ENCODE results near the gene PDE4B. TPM values are rescaled to one million over a fixed set of nuclear protein-coding genes. Genes with fewer than 3 reads are reported as not detected.

The PDE4B gene
- total RNA-seq, 1 experiment from 2014 or later = 1.4 TPM

DNA sequence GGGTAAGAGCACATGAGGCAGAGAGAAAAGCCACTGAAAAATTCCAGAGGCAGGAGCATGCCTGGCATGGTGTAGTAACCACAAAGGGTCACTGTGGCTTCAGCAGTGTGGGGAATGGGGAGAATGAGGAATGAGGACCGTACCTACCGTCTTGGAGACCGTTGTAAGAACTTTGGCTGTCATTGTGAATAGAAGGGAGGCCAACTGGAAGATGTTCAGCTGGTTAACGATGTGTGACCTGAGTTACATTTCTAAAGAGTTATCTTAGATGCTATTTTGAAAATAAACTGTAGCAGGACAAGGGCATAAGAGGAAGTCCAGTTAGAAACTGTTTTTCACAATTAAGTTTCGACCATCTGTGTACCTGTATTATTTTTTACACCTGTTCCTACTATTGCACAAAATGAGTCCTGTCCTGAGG is 375.8 kb downstream of the PDE4B start:
- Histone ChIP-seq H3K4me1 (ENCODE audit: insufficient read depth, low read length) (no peaks in the 10 kb centered on the region), H3K27ac (ENCODE audit: low read length) (no peak overlapping the region), H3K9me3 (ENCODE audit: low read length) (no peaks in the 10 kb centered on the region), H3K27me3 (ENCODE audit: low read length) (peaks cover 75% of the 10 kb centered on the region), H3K79me2 (ENCODE audit: low read length) (no peaks in the 10 kb centered on the region), H3K36me3 (ENCODE audit: low read depth, low read length) (no peaks in the 10 kb centered on the region), H3K4me3 (ENCODE audit: low read length) (no peak overlapping the region), H3F3A (ENCODE audit: low read length, unreplicated experiment) (no peaks in the 10 kb centered on the region), H3K9me2 (replicated peaks; ENCODE audit: low read length) (no peaks in the 10 kb centered on the region), H3K9ac (ENCODE audit: low read length) (no peak overlapping the region), H2AFZ (ENCODE audit: low read length) (no peak overlapping the region), H3K4me2 (ENCODE audit: low read length) (no peak overlapping the region), H4K20me1 (ENCODE audit: low read length) (no peaks in the 10 kb centered on the region)
- intact Hi-C loops (cut with micrococcal nuclease) = no loop called here
- CTCF ChIA-PET = no interaction called here
- no TSS peak for BruUV-seq (replicated peaks)
- no peak for TF ChIP-seq EZH2 (IDR thresholded peaks at IDR 0.05; ENCODE audit: low read length, unreplicated experiment)
- no peak for TF ChIP-seq EZH2phosphoT487 (IDR thresholded peaks at IDR 0.05; ENCODE audit: borderline replicate concordance, low read length)
- TF ChIP-seq, protein P1, sequence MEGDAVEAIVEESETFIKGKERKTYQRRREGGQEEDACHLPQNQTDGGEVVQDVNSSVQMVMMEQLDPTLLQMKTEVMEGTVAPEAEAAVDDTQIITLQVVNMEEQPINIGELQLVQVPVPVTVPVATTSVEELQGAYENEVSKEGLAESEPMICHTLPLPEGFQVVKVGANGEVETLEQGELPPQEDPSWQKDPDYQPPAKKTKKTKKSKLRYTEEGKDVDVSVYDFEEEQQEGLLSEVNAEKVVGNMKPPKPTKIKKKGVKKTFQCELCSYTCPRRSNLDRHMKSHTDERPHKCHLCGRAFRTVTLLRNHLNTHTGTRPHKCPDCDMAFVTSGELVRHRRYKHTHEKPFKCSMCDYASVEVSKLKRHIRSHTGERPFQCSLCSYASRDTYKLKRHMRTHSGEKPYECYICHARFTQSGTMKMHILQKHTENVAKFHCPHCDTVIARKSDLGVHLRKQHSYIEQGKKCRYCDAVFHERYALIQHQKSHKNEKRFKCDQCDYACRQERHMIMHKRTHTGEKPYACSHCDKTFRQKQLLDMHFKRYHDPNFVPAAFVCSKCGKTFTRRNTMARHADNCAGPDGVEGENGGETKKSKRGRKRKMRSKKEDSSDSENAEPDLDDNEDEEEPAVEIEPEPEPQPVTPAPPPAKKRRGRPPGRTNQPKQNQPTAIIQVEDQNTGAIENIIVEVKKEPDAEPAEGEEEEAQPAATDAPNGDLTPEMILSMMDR (conservative IDR thresholded peaks at IDR 0.05; ENCODE audit: low read depth, low read length) = no peak
- ATAC-seq (no peak), DNase-seq (no peak)
- POLR2A ChIA-PET (ENCODE audit: unreplicated experiment) = no interaction called here

DNA sequence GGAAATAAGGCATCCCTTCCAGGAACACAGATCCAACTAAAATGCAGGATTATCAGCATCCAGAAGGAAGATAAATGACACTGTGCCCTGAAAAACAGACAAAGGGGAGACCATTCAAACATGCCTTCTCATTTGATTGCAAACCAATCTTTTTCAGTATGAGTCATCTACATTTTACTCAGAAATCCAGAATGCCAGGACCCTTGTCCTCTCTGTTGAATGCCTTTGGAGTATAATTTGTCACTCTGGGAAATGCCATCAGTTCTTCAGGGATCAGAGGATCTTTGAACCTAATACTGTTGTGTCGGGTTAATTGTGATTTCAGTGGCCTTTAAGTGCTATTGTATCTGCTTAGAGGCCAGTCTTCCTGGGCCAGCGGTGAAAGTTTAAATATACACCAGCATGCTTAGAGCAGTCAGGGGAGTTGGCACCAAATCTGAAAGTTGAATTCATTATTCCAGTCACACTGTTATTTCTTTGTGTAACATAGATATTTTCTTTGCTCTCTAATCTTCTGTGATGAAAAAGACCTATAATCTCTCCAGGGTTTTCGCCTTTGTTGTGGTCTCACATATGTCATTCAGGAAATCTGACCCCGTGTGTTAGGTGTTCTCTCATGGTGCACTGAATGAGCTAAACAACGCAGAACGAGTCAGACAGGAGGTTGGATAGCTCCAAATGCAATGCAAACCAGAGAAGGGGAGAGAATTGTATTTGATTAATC is 376.4 kb downstream of the PDE4B start:
- Histone ChIP-seq H2AFZ (ENCODE audit: low read length) (no peak overlapping the region), H3F3A (ENCODE audit: low read length, unreplicated experiment) (no peaks in the 10 kb centered on the region), H3K36me3 (ENCODE audit: low read depth, low read length) (no peaks in the 10 kb centered on the region), H3K4me3 (ENCODE audit: low read length) (no peak overlapping the region), H3K9me3 (ENCODE audit: low read length) (no peaks in the 10 kb centered on the region), H3K79me2 (ENCODE audit: low read length) (no peaks in the 10 kb centered on the region), H3K4me2 (ENCODE audit: low read length) (no peak overlapping the region), H4K20me1 (ENCODE audit: low read length) (no peaks in the 10 kb centered on the region), H3K4me1 (ENCODE audit: insufficient read depth, low read length) (no peaks in the 10 kb centered on the region), H3K27ac (ENCODE audit: low read length) (no peak overlapping the region), H3K27me3 (ENCODE audit: low read length) (peaks cover 75% of the 10 kb centered on the region), H3K9ac (ENCODE audit: low read length) (no peak overlapping the region), H3K9me2 (replicated peaks; ENCODE audit: low read length) (no peaks in the 10 kb centered on the region)
- CTCF ChIA-PET = no interaction called here
- TF ChIP-seq EZH2 (IDR thresholded peaks at IDR 0.05; ENCODE audit: low read length, unreplicated experiment) (no peak), EZH2phosphoT487 (IDR thresholded peaks at IDR 0.05; ENCODE audit: borderline replicate concordance, low read length) (no peak)
- POLR2A ChIA-PET (ENCODE audit: unreplicated experiment) = no interaction called here
- no peak for ATAC-seq
- BruUV-seq (replicated peaks) = no TSS peak
- no peak for DNase-seq
- intact Hi-C loops (cut with micrococcal nuclease) = no loop called here

GRCh38 chr1:66172272-66172671 is 379.6 kb downstream of the PDE4B start:
- intact Hi-C loops (cut with micrococcal nuclease) = no loop called here
- Histone ChIP-seq H3K4me3 (ENCODE audit: low read length) (no peak overlapping the region), H3K4me2 (ENCODE audit: low read length) (no peak overlapping the region), H3K36me3 (ENCODE audit: low read depth, low read length) (no peaks in the 10 kb centered on the region), H2AFZ (ENCODE audit: low read length) (no peak overlapping the region), H3K4me1 (ENCODE audit: insufficient read depth, low read length) (no peaks in the 10 kb centered on the region), H3F3A (ENCODE audit: low read length, unreplicated experiment) (no peaks in the 10 kb centered on the region), H3K27ac (ENCODE audit: low read length) (no peak overlapping the region), H4K20me1 (ENCODE audit: low read length) (no peaks in the 10 kb centered on the region), H3K9me3 (ENCODE audit: low read length) (no peaks in the 10 kb centered on the region), H3K27me3 (ENCODE audit: low read length) (peaks cover 82% of the 10 kb centered on the region), H3K9me2 (replicated peaks; ENCODE audit: low read length) (no peaks in the 10 kb centered on the region), H3K79me2 (ENCODE audit: low read length) (no peaks in the 10 kb centered on the region), H3K9ac (ENCODE audit: low read length) (no peak overlapping the region)
- no peak for ATAC-seq
- BruUV-seq (replicated peaks) = no TSS peak
- no peak for DNase-seq
- CTCF ChIA-PET = no interaction called here
- no peak for TF ChIP-seq EZH2phosphoT487 (IDR thresholded peaks at IDR 0.05; ENCODE audit: borderline replicate concordance, low read length)
- no peak for TF ChIP-seq EZH2 (IDR thresholded peaks at IDR 0.05; ENCODE audit: low read length, unreplicated experiment)
- TF ChIP-seq, protein P1 (conservative IDR thresholded peaks at IDR 0.05; ENCODE audit: low read depth, low read length) = no peak
- POLR2A ChIA-PET (ENCODE audit: unreplicated experiment) = no interaction called here

Data from PC-3 (cell line).